MM.1S (cell line): ENCODE results near the gene RARS1.

Source experiments
- EZH2 ChIP-seq: fragments of 300-600 bp; sonication (generic); optimal IDR thresholded peaks from 2 replicates; pipeline ENCODE3; 2017; ENCODE audit warnings: low read depth, mild to moderate bottlenecking, antibody characterized with exemption, low read length, mixed read lengths
- TF ChIP-seq, protein P1 (sequence below): fragments of 300-600 bp; sonication (generic); IDR thresholded peaks from 2 replicates; pipeline ENCODE4 v1.5.1; 2016; ENCODE audit warnings: antibody characterized with exemption, low read length, mixed read lengths

DNA sequence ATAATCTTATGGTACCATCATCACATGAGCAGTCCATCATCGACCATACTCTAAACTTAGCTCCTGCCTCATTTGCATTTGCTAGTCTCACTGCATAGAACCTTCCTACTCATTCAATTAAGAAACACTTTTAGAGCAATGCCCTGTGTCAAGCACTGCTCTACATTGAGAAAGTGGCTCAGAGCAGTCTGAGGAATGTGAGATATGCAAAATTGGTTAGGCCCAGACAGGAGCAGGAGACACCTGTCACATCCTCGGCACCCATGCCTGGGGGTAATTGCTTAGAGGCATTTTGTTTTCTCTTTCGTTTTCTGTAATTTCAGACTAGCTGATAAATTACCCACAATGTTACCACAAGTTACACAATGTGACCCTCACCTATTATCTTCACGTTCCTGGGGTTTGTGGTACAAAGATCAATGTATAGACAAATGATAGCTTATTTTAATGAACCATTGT lies 4.9 kb upstream of the RARS1 start:
- TF ChIP-seq, protein P1, sequence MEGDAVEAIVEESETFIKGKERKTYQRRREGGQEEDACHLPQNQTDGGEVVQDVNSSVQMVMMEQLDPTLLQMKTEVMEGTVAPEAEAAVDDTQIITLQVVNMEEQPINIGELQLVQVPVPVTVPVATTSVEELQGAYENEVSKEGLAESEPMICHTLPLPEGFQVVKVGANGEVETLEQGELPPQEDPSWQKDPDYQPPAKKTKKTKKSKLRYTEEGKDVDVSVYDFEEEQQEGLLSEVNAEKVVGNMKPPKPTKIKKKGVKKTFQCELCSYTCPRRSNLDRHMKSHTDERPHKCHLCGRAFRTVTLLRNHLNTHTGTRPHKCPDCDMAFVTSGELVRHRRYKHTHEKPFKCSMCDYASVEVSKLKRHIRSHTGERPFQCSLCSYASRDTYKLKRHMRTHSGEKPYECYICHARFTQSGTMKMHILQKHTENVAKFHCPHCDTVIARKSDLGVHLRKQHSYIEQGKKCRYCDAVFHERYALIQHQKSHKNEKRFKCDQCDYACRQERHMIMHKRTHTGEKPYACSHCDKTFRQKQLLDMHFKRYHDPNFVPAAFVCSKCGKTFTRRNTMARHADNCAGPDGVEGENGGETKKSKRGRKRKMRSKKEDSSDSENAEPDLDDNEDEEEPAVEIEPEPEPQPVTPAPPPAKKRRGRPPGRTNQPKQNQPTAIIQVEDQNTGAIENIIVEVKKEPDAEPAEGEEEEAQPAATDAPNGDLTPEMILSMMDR: no peak
- no peak for TF ChIP-seq EZH2
